Neural cell (in vitro differentiated cells): Measurements from ENCODE around the gene ARFIP2. TPM values are rescaled to one million over a fixed set of nuclear protein-coding genes. Genes with fewer than 3 reads are reported as not detected.

Source experiments
- H2AFZ ChIP-seq: fragments of 200-600, 300-800 bp; sonication (generic), shearing (Covaris generic); 2 replicates; pipeline ENCODE4 v1.6.0; 2014; ENCODE audit warnings: low read depth, mild to moderate bottlenecking, antibody characterized with exemption, low read length, moderate library complexity
- H3F3A ChIP-seq: fragments of 200-600 bp; shearing (Covaris generic); 2 replicates; pipeline ENCODE4 v1.6.1; 2016; ENCODE audit warnings: mild to moderate bottlenecking, moderate library complexity, mixed read lengths, antibody characterized with exemption, low read length; ENCODE audit not compliant: insufficient read depth, poor library complexity, severe bottlenecking
- H3K27ac ChIP-seq: fragments of 200-600, 300-800 bp; sonication (generic), shearing (Covaris generic); 2 replicates; pipeline ENCODE4 v1.5.1; 2014; ENCODE audit warnings: mild to moderate bottlenecking, low read length, moderate library complexity
- H3K27me3 ChIP-seq: fragments of 300-800, 200-600 bp; sonication (generic), shearing (Covaris generic); 2 replicates; pipeline ENCODE4 v1.6.0; 2014; ENCODE audit warnings: mild to moderate bottlenecking, low read depth, low read length, moderate library complexity; ENCODE audit not compliant: insufficient read depth
- H3K36me3 ChIP-seq: fragments of 300-800, 200-600 bp; sonication (generic), shearing (Covaris generic); 2 replicates; pipeline ENCODE4 v1.5.1; 2014; ENCODE audit warnings: mild to moderate bottlenecking, antibody characterized with exemption, low read length, moderate library complexity; ENCODE audit not compliant: insufficient read depth
- H3K4me2 ChIP-seq: fragments of 300-800, 200-600 bp; sonication (generic), shearing (Covaris generic); 2 replicates; pipeline ENCODE4 v1.6.0; 2014; ENCODE audit warnings: mild to moderate bottlenecking, low read length
- H3K4me3 ChIP-seq: fragments of 300-800, 200-600 bp; sonication (generic), shearing (Covaris generic); 2 replicates; pipeline ENCODE4 v1.5.1; 2014; ENCODE audit warnings: mild to moderate bottlenecking, low read length, moderate library complexity
- H3K79me2 ChIP-seq: fragments of 200-600 bp; shearing (Covaris generic); replicated peaks from 2 replicates; pipeline ENCODE4 v1.6.0; 2014; ENCODE audit warnings: mild to moderate bottlenecking, low read length, moderate library complexity; ENCODE audit not compliant: insufficient read depth
- H3K9ac ChIP-seq: fragments of 300-800, 200-600 bp; sonication (generic), shearing (Covaris generic); 2 replicates; pipeline ENCODE4 v1.6.1; 2016; ENCODE audit warnings: mild to moderate bottlenecking, low read length, mixed read lengths
- H3K9me2 ChIP-seq: fragments of 200-600 bp; shearing (Covaris generic); 2 replicates; pipeline ENCODE4 v1.6.1; 2016; ENCODE audit warnings: mild to moderate bottlenecking, low read length, mixed read lengths; ENCODE audit not compliant: insufficient read depth
- H3K9me3 ChIP-seq: fragments of 200-600, 300-800 bp; sonication (generic), shearing (Covaris generic); 2 replicates; pipeline ENCODE4 v1.6.1; 2016; ENCODE audit warnings: mild to moderate bottlenecking, mixed run types, low read length, moderate library complexity, mixed read lengths
- H4K20me1 ChIP-seq: fragments of 200-600 bp; shearing (Covaris generic); 2 replicates; pipeline ENCODE4 v1.6.1; 2016; ENCODE audit warnings: mild to moderate bottlenecking, mixed run types; ENCODE audit not compliant: insufficient read depth
- EP300 ChIP-seq: fragments of 450-650 bp; conservative IDR thresholded peaks from 2 replicates; pipeline ENCODE4 v1.6.1; 2014; ENCODE audit warnings: antibody characterized with exemption, mild to moderate bottlenecking, moderate library complexity; ENCODE audit not compliant: poor library complexity, severe bottlenecking
- EZH2 ChIP-seq: fragments of 200-600, 300-800 bp; shearing (Covaris generic), sonication (generic); IDR thresholded peaks from 2 replicates; pipeline ENCODE4 v1.6.1; 2014; ENCODE audit warnings: antibody characterized with exemption, low read length, borderline replicate concordance, mild to moderate bottlenecking; ENCODE audit not compliant: insufficient read depth, poor library complexity, severe bottlenecking
- MXI1 ChIP-seq: fragments of 450-650 bp; conservative IDR thresholded peaks from 2 replicates; pipeline ENCODE4 v1.6.1; 2014; ENCODE audit warnings: antibody characterized with exemption, mild to moderate bottlenecking; ENCODE audit not compliant: poor library complexity, severe bottlenecking
- POLR2AphosphoS5 ChIP-seq: IDR thresholded peaks from 2 replicates; pipeline ENCODE4 v1.6.1; 2012
- RAD21 ChIP-seq: fragments of 450-650 bp; conservative IDR thresholded peaks from 2 replicates; pipeline ENCODE4 v1.6.1; 2014; ENCODE audit warnings: antibody characterized with exemption, mild to moderate bottlenecking, moderate library complexity
- SMC3 ChIP-seq: fragments of 450-650 bp; conservative IDR thresholded peaks from 2 replicates; pipeline ENCODE4 v1.6.1; 2014; ENCODE audit warnings: antibody characterized with exemption, mild to moderate bottlenecking, moderate library complexity; ENCODE audit not compliant: poor library complexity
- TAF1 ChIP-seq: IDR thresholded peaks from 2 replicates; pipeline ENCODE4 v1.6.1; 2012; ENCODE audit warnings: low read depth
- polyA plus RNA-seq: library from polyadenylated mRNA; depleted of rRNA; stranded (reverse); fragments of >200 nt; gene quantifications from 2 replicates; pipeline ENCODE4 v1.2.3, GENCODE V29; 2014
- TF ChIP-seq, protein P1 (sequence below): IDR thresholded peaks from 2 replicates; pipeline ENCODE4 v1.6.1; 2012; ENCODE audit warnings: borderline replicate concordance
- TF ChIP-seq, protein P2 (sequence below): fragments of 450-650 bp; IDR thresholded peaks from 2 replicates; pipeline ENCODE4 v1.5.1; 2014; ENCODE audit warnings: antibody characterized with exemption, mild to moderate bottlenecking, moderate library complexity; ENCODE audit not compliant: poor library complexity, severe bottlenecking

ARFIP2 gene
- polyA plus RNA-seq, 1 donor from 2014 or later, result 83.7 TPM

DNA sequence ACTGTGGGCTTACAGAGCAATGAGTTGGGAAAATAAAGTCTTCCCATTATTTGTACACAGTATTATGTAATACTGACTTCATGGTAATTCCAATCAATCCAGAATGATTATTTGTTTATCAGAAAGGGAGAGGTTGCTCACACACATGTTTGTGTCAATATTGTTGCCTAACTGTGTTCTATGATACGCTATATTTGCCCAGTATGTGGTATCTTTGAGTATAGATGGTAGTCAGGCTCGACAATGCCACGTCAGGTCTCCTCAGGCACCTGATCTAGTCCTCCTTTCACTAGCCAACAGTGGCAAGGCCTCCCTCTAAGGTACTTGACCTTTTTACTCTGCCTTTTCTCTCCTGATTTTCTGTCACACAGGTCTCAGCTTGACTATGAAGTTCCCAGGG lies 21.3 kb upstream of the ARFIP2 start:
- no peaks in the 10 kb centered on the region for H3K9me3 ChIP-seq
- no peak overlapping the region for H3K27ac ChIP-seq
- TF ChIP-seq SMC3 (no peak), MXI1 (no peak), POLR2AphosphoS5 (no peak), RAD21 (no peak), EZH2 (no peak)
- H3K79me2 ChIP-seq, result no peaks in the 10 kb centered on the region
- no peaks in the 10 kb centered on the region for H4K20me1 ChIP-seq
- H3K4me3 ChIP-seq, result no peak overlapping the region
- H3K9me2 ChIP-seq, result no peaks in the 10 kb centered on the region
- H3K27me3 ChIP-seq, result no peaks in the 10 kb centered on the region
- no peaks in the 10 kb centered on the region for H3F3A ChIP-seq
- H3K4me2 ChIP-seq, result no peak overlapping the region
- no peak overlapping the region for H2AFZ ChIP-seq
- no peak overlapping the region for H3K9ac ChIP-seq
- no peaks in the 10 kb centered on the region for H3K36me3 ChIP-seq

DNA sequence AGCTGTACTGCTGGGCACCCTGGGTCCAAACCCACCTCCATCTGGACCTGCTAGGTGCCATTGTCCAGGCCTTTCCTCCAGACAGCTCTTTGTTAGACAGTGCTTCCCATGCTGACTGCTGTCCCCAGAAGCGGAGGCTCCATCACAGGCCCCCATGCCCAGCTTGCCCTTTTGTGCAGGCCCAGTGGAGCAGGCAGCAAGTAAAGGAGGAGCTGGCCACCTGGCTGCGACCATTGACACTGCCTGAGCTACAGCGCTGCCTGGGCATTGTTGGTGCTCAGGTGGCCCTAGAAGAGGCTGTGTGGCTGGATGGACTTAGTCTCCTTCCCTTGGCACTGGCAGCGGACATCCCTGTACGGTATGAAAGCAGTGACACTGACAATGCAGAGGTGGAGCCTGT lies 17.4 kb upstream of the ARFIP2 start:
- no peak overlapping the region for H3K4me2 ChIP-seq

More for the DNA sequence above, 17.4 kb upstream of the ARFIP2 start:
- Histone ChIP-seq H3K36me3 (no peaks in the 10 kb centered on the region), H2AFZ (no peak overlapping the region), H4K20me1 (no peaks in the 10 kb centered on the region), H3K9me3 (no peaks in the 10 kb centered on the region), H3K79me2 (no peaks in the 10 kb centered on the region), H3K9me2 (no peaks in the 10 kb centered on the region), H3K27ac (no peak overlapping the region), H3K9ac (no peak overlapping the region), H3K27me3 (no peaks in the 10 kb centered on the region), H3K4me3 (no peak overlapping the region), H3F3A (no peaks in the 10 kb centered on the region)
- TF ChIP-seq EZH2 (no peak), MXI1 (no peak), EP300 (no peak), SMC3 (no peak), TAF1 (no peak), POLR2AphosphoS5 (no peak), RAD21 (no peak)
- TF ChIP-seq, protein P1, sequence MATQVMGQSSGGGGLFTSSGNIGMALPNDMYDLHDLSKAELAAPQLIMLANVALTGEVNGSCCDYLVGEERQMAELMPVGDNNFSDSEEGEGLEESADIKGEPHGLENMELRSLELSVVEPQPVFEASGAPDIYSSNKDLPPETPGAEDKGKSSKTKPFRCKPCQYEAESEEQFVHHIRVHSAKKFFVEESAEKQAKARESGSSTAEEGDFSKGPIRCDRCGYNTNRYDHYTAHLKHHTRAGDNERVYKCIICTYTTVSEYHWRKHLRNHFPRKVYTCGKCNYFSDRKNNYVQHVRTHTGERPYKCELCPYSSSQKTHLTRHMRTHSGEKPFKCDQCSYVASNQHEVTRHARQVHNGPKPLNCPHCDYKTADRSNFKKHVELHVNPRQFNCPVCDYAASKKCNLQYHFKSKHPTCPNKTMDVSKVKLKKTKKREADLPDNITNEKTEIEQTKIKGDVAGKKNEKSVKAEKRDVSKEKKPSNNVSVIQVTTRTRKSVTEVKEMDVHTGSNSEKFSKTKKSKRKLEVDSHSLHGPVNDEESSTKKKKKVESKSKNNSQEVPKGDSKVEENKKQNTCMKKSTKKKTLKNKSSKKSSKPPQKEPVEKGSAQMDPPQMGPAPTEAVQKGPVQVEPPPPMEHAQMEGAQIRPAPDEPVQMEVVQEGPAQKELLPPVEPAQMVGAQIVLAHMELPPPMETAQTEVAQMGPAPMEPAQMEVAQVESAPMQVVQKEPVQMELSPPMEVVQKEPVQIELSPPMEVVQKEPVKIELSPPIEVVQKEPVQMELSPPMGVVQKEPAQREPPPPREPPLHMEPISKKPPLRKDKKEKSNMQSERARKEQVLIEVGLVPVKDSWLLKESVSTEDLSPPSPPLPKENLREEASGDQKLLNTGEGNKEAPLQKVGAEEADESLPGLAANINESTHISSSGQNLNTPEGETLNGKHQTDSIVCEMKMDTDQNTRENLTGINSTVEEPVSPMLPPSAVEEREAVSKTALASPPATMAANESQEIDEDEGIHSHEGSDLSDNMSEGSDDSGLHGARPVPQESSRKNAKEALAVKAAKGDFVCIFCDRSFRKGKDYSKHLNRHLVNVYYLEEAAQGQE, result no peak
- TF ChIP-seq, protein P2, sequence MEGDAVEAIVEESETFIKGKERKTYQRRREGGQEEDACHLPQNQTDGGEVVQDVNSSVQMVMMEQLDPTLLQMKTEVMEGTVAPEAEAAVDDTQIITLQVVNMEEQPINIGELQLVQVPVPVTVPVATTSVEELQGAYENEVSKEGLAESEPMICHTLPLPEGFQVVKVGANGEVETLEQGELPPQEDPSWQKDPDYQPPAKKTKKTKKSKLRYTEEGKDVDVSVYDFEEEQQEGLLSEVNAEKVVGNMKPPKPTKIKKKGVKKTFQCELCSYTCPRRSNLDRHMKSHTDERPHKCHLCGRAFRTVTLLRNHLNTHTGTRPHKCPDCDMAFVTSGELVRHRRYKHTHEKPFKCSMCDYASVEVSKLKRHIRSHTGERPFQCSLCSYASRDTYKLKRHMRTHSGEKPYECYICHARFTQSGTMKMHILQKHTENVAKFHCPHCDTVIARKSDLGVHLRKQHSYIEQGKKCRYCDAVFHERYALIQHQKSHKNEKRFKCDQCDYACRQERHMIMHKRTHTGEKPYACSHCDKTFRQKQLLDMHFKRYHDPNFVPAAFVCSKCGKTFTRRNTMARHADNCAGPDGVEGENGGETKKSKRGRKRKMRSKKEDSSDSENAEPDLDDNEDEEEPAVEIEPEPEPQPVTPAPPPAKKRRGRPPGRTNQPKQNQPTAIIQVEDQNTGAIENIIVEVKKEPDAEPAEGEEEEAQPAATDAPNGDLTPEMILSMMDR, result no peak
